ENCODE data around the gene NCR3LG1.

GRCh38 chr11:17406818-17407149 lies 55.2 kb downstream of the NCR3LG1 start:
- TF ChIP-seq CTCF (IDR thresholded peaks at IDR 0.05): no peak
- TF ChIP-seq EZH2phosphoT487 (IDR thresholded peaks at IDR 0.05): no peak

All from neural progenitor cell (in vitro differentiated cells).